Endothelial cell (in vitro differentiated cells): ENCODE data around the gene GABRB1. TPM values are rescaled to one million over a fixed set of nuclear protein-coding genes. Genes with fewer than 3 reads are reported as not detected.

ENCODE experiments used
- DNase-seq: peaks from one replicate; pipeline ENCODE4 v3.0.0; 2021; ENCODE audit warnings: low spot score
- H3K27ac Mint-ChIP-seq: one replicate; pipeline ENCODE4 v1.8.0; 2021; ENCODE audit warnings: mixed read lengths, inconsistent platforms; ENCODE audit not compliant: unreplicated experiment
- H3K27me3 Mint-ChIP-seq: one replicate; pipeline ENCODE4 v1.8.0; 2021; ENCODE audit warnings: mild to moderate bottlenecking, moderate library complexity, mixed read lengths, inconsistent platforms; ENCODE audit not compliant: unreplicated experiment
- H3K36me3 Mint-ChIP-seq: one replicate; pipeline ENCODE4 v1.8.0; 2021; ENCODE audit warnings: mild to moderate bottlenecking, low read depth, mixed read lengths, inconsistent platforms; ENCODE audit not compliant: unreplicated experiment
- H3K4me1 Mint-ChIP-seq: one replicate; pipeline ENCODE4 v1.8.0; 2021; ENCODE audit warnings: mild to moderate bottlenecking, mixed read lengths, inconsistent platforms; ENCODE audit not compliant: unreplicated experiment
- H3K4me3 Mint-ChIP-seq: one replicate; pipeline ENCODE4 v1.8.0; 2021; ENCODE audit warnings: mild to moderate bottlenecking, mixed read lengths, inconsistent platforms; ENCODE audit not compliant: unreplicated experiment
- H3K9me3 Mint-ChIP-seq: one replicate; pipeline ENCODE4 v1.8.0; 2021; ENCODE audit warnings: mixed read lengths, inconsistent platforms; ENCODE audit not compliant: unreplicated experiment
- total RNA-seq: library from RNA; stranded (reverse); fragmentation: NEBNext Ultra II Directional; extraction: Animal tissue kit (Norgen Biotek cat#: 25700); gene quantifications from one replicate; pipeline ENCODE4 v1.2.1, GENCODE V29; 2021; ENCODE audit not compliant: unreplicated experiment
- TF ChIP-seq, protein P1 (sequence below): fragments of 200-600 bp; sonication (generic); IDR thresholded peaks from one replicate; pipeline ENCODE4 v1.5.0; 2021; ENCODE audit warnings: antibody characterized with exemption; ENCODE audit not compliant: unreplicated experiment

Gene GABRB1
- total RNA-seq, 1 donor from 2014 or later: not detected

DNA sequence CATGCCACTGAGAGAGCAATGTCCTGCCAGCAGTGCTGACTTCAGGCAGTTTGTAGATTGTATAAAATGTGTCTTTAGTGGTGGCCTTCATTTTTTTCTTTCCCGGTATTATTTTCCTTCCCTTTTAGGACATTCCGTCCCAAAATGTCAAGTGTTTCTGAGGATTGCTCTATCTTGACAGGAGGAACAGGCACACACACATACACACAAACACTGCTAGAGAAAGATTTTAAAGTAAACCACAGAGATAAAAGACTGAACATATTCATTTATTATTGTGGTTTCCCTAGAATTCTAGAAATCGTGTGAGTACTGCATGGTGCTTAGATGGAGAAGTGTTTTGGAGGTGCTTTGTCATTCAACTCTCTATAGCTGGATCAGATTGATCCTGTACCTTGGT, 111.9 kb downstream of the GABRB1 start:
- no peak overlapping the region for H3K4me3 Mint-ChIP-seq
- H3K27me3 Mint-ChIP-seq: no peaks in the 10 kb centered on the region
- TF ChIP-seq, protein P1, sequence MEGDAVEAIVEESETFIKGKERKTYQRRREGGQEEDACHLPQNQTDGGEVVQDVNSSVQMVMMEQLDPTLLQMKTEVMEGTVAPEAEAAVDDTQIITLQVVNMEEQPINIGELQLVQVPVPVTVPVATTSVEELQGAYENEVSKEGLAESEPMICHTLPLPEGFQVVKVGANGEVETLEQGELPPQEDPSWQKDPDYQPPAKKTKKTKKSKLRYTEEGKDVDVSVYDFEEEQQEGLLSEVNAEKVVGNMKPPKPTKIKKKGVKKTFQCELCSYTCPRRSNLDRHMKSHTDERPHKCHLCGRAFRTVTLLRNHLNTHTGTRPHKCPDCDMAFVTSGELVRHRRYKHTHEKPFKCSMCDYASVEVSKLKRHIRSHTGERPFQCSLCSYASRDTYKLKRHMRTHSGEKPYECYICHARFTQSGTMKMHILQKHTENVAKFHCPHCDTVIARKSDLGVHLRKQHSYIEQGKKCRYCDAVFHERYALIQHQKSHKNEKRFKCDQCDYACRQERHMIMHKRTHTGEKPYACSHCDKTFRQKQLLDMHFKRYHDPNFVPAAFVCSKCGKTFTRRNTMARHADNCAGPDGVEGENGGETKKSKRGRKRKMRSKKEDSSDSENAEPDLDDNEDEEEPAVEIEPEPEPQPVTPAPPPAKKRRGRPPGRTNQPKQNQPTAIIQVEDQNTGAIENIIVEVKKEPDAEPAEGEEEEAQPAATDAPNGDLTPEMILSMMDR: no peak
- no peak for DNase-seq
- H3K27ac Mint-ChIP-seq: peak overlapping the region; percentile 45
- H3K4me1 Mint-ChIP-seq: peaks cover 13% of the 10 kb centered on the region
- no peaks in the 10 kb centered on the region for H3K9me3 Mint-ChIP-seq
- H3K36me3 Mint-ChIP-seq: no peaks in the 10 kb centered on the region

GRCh38 chr4:47145630-47146029, 114.3 kb downstream of the GABRB1 start:
- H3K4me3 Mint-ChIP-seq: no peak overlapping the region
- no peak overlapping the region for H3K27ac Mint-ChIP-seq
- TF ChIP-seq, protein P1: no peak
- no peaks in the 10 kb centered on the region for H3K27me3 Mint-ChIP-seq
- H3K9me3 Mint-ChIP-seq: no peaks in the 10 kb centered on the region
- H3K4me1 Mint-ChIP-seq: peaks cover 11% of the 10 kb centered on the region
- no peak for DNase-seq
- no peaks in the 10 kb centered on the region for H3K36me3 Mint-ChIP-seq

DNA sequence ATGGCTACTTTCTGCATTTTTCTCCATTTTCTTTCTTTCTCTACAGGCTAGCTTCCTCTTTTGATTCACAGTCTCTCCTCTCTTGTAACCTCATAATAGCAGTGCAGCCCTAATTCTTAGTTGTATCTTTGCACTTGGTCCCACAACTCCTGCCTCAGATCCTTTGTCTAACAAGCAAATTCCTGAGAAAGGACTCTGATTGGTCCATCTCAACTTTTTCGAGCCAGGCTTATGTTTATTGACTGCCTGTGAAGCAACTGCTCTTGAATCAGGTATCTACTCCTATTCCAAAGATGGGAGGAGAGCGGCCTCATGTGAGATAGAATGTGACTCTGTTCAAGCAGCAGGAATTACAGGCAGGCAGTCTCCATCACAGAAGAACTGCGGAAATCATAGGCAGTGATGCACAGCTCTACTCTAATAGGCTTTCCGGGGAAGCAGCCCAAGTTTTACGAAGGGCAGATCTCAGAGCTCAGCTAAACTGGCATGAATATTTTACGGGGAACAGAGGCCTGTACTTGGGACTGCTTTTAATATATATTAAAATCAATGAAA, 123.5 kb downstream of the GABRB1 start:
- no peak overlapping the region for H3K27ac Mint-ChIP-seq
- TF ChIP-seq, protein P1: no peak
- DNase-seq: no peak
- H3K36me3 Mint-ChIP-seq: no peaks in the 10 kb centered on the region
- no peak overlapping the region for H3K4me3 Mint-ChIP-seq
- H3K4me1 Mint-ChIP-seq: no peaks in the 10 kb centered on the region
- H3K27me3 Mint-ChIP-seq: no peaks in the 10 kb centered on the region
- H3K9me3 Mint-ChIP-seq: no peaks in the 10 kb centered on the region

DNA sequence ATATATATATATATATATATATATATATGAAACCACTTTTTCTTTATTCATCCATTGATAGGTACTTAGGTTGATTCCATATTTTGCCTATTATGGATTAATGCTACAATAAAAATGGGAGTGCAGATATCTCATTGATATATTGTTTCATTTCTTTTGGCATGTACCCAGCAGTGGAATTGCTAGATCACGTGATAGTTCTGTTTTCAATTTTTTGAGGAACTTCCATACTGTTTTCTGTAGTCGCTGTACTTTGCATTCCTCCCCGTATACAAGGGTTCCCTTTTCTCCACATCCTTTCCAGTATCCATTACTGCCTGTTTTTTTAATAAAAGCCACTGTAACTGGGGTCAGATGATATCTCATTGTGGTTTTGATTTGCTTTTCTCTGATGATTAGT, 124.6 kb downstream of the GABRB1 start:
- Mint-ChIP-seq H3K36me3 (no peaks in the 10 kb centered on the region), H3K27me3 (no peaks in the 10 kb centered on the region), H3K4me1 (no peaks in the 10 kb centered on the region), H3K27ac (no peak overlapping the region), H3K4me3 (no peak overlapping the region), H3K9me3 (no peaks in the 10 kb centered on the region)
- DNase-seq: no peak
- TF ChIP-seq, protein P1: no peak

- Mint-ChIP-seq H3K4me1 (peaks cover 4% of the 10 kb centered on the region), H3K27me3 (no peaks in the 10 kb centered on the region), H3K36me3 (no peaks in the 10 kb centered on the region), H3K27ac (no peak overlapping the region), H3K9me3 (no peaks in the 10 kb centered on the region), H3K4me3 (no peak overlapping the region)
- no peak for DNase-seq
- TF ChIP-seq, protein P1: no peak
These were observed 128.7 kb downstream of the GABRB1 start for GRCh38 chr4:47160095-47160494.
